ENCODE measurements around the gene ZER1.

Gene ZER1

DNA sequence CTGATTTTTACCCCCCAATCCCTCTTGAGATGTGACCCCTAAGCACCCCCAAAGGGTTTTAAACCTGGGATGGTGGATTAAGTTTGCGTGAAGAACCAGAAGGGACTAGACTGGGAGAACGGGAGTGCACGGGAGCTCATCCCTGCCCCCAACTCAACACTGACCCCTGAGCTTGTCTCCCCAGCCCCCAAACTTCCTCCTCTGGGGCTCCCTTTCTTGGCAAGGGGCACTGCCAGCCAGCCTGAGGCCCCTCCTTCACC, 87.7 kb downstream of the ZER1 start:
- peak overlapping the region; percentile 100 for H3K9ac ChIP-seq (ENCODE audit: low read depth, low read length)
- H3K27ac ChIP-seq (ENCODE audit: low read length) = peak overlapping the region; percentile 100
- H3K4me1 ChIP-seq (ENCODE audit: insufficient read depth, low read length) = peaks cover 5% of the 10 kb centered on the region
- no peaks in the 10 kb centered on the region for H3K27me3 ChIP-seq (ENCODE audit: insufficient read depth, low read length)
- no peaks in the 10 kb centered on the region for H3K9me3 ChIP-seq (ENCODE audit: insufficient read depth, low read depth, low read length)
- H3K4me3 ChIP-seq (ENCODE audit: low read length) = peak overlapping the region; percentile 99
- peaks cover 29% of the 10 kb centered on the region for H3K36me3 ChIP-seq (ENCODE audit: insufficient read depth, low read depth, low read length)

- peak overlapping the region; percentile 100 for H3K9ac ChIP-seq (ENCODE audit: low read depth, low read length)
- H3K4me1 ChIP-seq (ENCODE audit: insufficient read depth, low read length) = peaks cover 5% of the 10 kb centered on the region
These were observed 88.2 kb downstream of the ZER1 start for GRCh38 chr9:128683340-128684064.

More at GRCh38 chr9:128683340-128684064, 88.2 kb downstream of the ZER1 start:
- H3K4me3 ChIP-seq (ENCODE audit: low read length) = peak overlapping the region; percentile 99
- H3K27ac ChIP-seq (ENCODE audit: low read length) = peak overlapping the region; percentile 100
- no peaks in the 10 kb centered on the region for H3K27me3 ChIP-seq (ENCODE audit: insufficient read depth, low read length)
- H3K9me3 ChIP-seq (ENCODE audit: insufficient read depth, low read depth, low read length) = no peaks in the 10 kb centered on the region
- H3K36me3 ChIP-seq (ENCODE audit: insufficient read depth, low read depth, low read length) = peaks cover 29% of the 10 kb centered on the region

Measured in iPS-20b (cell line).